Measurements from ENCODE around the gene MAPK8IP3.

DNA sequence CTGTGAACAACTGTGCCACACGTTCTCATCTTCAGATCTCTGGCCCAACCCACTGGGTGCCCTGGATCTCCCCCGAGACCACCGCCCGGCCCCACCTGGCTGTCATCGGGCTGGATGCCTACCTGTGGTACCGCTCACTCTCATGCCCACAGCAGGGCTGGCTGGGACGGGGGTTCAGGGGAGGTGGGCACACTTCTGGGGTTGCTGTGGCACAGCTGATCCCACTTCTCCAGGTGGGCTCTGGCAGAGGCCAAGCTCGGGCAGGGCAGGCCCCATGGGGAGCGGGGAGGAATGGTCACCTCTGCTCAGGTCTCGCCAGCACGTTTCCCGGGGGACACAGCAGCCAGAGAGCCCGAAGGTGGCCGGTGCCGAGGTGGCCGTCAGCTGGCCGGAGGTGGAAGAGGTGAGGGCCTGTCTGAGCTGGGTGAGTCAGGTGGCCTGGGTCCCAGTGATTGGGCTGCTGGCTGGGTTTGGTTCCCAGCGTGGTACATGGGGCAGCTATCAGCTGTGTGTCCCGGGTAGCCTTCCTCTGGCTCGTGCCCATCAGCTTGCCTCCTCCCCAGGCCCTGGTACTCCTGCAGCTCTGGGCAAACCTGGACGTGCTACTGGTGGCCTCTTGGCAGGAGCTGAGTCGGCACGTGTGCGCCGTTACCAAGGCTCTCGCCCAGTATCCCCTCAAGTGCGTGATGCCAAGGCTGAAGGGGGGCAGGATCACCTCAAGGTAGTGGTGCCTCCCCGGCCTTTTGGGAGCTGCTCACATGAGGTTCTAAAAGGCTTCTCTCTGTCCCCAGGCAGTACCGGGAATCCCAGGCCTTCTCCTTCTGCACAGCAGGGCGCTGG lies 69.2 kb downstream of the MAPK8IP3 start:
- TF ChIP-seq SMAD3 (CRISPR knock-in tag; conservative IDR thresholded peaks at IDR 0.05) (no peak), RAD21 (CRISPR knock-in tag; conservative IDR thresholded peaks at IDR 0.05 in 1 of 2, IDR thresholded peaks at IDR 0.05 in 1 of 2) (no peak), KLF1 (tag; IDR thresholded peaks at IDR 0.05) (no peak), CHD4 (IDR thresholded peaks at IDR 0.05; ENCODE audit: insufficient read depth, insufficient replicate concordance, low read depth, low read length, poor library complexity, severe bottlenecking) (no peak), CEBPB (tag; IDR thresholded peaks at IDR 0.05) (no peak)
- TF ChIP-seq, protein P1, sequence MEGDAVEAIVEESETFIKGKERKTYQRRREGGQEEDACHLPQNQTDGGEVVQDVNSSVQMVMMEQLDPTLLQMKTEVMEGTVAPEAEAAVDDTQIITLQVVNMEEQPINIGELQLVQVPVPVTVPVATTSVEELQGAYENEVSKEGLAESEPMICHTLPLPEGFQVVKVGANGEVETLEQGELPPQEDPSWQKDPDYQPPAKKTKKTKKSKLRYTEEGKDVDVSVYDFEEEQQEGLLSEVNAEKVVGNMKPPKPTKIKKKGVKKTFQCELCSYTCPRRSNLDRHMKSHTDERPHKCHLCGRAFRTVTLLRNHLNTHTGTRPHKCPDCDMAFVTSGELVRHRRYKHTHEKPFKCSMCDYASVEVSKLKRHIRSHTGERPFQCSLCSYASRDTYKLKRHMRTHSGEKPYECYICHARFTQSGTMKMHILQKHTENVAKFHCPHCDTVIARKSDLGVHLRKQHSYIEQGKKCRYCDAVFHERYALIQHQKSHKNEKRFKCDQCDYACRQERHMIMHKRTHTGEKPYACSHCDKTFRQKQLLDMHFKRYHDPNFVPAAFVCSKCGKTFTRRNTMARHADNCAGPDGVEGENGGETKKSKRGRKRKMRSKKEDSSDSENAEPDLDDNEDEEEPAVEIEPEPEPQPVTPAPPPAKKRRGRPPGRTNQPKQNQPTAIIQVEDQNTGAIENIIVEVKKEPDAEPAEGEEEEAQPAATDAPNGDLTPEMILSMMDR (IDR thresholded peaks at IDR 0.05 in 2 of 3, conservative IDR thresholded peaks at IDR 0.05 in 1 of 3; ENCODE audit: insufficient read depth in 2 of 3, low read depth in 1 of 3, low read length in 3 of 3): no peak
